GM12872 (cell line): ENCODE data around the gene FAM200C.

Source experiments
- TF ChIP-seq, protein P1 (sequence below): IDR thresholded peaks from 3 replicates; pipeline ENCODE4 v1.5.1; 2011; ENCODE audit warnings: low read depth, mild to moderate bottlenecking, low read length, moderate library complexity; ENCODE audit not compliant: insufficient read depth

The FAM200C gene

DNA sequence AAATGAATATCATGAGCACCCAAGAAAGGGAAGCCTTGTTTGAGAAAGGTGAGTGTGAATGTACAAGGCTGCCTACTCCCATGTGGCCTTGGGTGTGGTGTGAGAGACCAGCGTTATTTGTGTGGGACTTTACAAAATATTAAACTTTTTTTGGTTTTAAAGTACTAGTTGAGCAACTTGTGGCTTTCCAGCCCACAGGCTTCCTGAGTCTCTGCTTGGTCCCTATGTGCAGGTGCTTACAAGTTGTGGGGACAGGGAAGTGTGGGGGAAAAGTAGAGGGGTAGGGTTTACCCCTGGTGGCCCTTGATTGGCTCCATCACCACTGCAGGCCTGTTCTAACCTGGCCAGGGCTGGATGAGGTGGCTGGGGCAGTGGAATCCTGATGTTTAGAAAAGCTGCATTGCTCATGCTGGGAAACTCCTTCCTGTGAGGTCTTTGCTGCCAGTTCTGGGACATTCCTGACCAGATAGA lies 41.5 kb upstream of the FAM200C start:
- TF ChIP-seq, protein P1, sequence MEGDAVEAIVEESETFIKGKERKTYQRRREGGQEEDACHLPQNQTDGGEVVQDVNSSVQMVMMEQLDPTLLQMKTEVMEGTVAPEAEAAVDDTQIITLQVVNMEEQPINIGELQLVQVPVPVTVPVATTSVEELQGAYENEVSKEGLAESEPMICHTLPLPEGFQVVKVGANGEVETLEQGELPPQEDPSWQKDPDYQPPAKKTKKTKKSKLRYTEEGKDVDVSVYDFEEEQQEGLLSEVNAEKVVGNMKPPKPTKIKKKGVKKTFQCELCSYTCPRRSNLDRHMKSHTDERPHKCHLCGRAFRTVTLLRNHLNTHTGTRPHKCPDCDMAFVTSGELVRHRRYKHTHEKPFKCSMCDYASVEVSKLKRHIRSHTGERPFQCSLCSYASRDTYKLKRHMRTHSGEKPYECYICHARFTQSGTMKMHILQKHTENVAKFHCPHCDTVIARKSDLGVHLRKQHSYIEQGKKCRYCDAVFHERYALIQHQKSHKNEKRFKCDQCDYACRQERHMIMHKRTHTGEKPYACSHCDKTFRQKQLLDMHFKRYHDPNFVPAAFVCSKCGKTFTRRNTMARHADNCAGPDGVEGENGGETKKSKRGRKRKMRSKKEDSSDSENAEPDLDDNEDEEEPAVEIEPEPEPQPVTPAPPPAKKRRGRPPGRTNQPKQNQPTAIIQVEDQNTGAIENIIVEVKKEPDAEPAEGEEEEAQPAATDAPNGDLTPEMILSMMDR = no peak

DNA sequence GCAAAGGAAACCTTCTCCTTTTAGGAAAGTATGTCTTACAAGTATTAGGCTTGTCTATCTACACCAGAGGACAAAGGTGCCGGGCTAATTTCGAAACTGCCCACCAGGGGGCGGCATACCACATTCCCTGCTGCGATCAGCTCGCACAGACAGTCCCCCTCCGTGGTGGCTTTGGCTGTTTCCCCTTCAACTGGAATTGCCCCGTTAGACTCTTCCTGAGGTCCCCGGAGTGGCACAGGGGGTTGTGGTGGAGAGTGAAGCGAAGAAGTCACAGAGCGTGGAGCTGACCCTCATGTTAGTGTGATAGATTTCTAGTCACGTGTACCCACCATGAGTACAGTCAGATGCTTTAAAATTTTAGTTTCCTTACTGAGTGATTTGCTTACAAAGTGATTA lies 39.3 kb upstream of the FAM200C start:
- TF ChIP-seq, protein P1 = peak; percentile 86

DNA sequence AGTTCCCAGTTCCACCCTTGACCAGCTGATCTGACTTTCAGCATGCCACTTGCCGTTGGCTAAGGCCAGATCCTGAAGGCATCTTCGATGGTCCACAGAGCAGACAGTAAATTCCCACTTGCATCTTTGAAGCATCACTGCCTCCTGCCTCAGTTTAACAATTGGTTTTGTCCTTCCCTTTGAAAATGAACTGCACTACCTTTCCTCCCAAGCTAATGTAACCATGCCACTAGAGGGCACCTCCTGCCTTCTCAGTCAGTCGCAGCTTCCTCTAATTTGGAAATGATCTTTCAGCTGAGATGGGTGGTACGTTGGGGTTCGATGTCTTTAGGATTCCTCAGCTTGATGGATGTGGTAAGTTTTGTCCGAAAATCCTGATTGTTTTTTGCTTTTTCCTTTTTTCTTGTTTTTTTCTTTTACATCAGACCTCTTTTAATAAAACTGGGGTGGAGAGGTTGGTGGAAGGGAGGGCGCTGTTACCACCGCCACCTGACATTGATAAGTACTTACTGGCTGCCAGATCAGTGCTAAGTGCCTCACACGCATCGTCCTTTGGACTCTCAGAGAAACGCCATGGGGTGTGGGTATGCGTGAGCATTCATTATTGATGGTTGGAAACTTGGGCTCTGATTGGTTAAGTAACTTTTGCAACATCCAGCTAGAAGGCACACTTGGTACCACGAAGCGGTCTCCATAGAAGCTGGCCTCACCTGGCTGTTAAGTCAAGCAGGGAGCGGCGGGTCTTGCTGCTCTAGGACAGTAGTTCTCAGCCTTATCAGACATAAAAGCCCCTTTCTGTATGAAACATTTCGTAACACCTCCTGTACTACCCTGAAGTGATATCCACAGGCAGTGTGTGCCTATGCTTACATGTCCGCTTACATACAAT lies 38.7 kb upstream of the FAM200C start:
- TF ChIP-seq, protein P1 = peak; percentile 90

- TF ChIP-seq, protein P1 = no peak
Observed at GRCh38 chr5:160437271-160437670, 37.4 kb upstream of the FAM200C start.

DNA sequence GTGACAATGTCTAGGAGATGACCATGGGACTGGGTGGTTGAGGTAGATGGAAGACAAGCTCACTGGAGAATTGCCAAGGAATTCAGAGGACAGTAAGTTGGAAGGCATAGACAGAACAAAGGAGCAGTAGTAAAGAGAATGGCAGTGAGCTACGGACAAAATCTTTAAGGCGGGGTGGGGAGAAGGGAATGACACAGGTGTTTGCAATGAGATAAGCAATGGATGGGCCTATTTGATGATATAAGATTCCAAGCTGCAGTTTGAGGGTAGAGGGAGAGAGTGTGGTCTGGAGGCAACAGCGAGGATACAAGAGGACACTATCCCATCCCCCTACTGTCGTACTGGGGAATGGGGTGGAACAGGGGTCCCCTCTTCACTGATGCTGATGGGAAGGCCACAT lies 36.2 kb upstream of the FAM200C start:
- TF ChIP-seq, protein P1 = no peak

DNA sequence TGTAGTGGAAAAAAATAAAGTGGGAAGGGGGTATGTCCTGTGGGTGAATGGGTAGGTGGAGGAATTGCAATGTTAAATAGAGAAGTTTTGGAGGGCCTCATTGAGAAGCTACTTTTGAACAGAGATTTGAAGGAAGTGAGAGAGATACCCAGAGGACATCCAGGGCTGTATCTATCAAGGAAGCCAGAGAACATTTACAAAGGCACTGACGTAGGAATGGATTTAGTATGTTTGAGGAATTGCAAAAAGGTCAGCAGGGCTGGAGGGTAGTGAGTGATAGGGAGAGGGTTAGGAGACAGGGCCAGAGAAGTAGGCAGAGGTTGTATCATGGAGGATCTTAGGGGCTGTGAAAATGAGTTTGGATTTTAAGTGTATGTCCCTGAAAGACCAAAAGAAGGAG lies 35.7 kb upstream of the FAM200C start:
- TF ChIP-seq, protein P1 = no peak

- TF ChIP-seq, protein P1 = no peak
Observed at GRCh38 chr5:160434022-160434531, 34.2 kb upstream of the FAM200C start.
